ENCODE measurements around the gene CD200.

The CD200 gene, protein sequence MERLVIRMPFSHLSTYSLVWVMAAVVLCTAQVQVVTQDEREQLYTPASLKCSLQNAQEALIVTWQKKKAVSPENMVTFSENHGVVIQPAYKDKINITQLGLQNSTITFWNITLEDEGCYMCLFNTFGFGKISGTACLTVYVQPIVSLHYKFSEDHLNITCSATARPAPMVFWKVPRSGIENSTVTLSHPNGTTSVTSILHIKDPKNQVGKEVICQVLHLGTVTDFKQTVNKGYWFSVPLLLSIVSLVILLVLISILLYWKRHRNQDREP

DNA sequence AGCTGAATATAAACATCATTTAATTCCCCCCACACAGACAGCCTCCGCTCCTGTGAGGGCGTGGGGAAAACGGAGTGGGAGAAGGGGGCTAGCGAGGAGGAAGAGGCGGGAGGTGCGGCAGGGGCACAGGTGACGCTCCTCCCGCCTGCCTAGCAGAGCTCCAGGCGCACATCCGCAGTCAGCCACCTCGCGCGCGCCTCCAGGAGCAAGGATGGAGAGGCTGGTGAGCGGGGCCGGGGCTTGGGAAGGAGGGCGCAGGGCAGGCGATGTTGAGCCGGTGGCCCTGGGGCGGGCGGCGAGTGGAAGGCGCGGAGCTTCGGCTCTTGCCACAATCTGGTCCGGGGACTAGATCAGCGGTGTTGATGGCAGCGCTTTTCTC, at the start of gene CD200:
TSS of gene CD200 (plus strand) at position 155 of the 379 bp plus-strand sequence. CDS start at position 212, 57 bp downstream.
- H3K27me3 ChIP-seq (ENCODE audit: low read depth) = no peaks in the 10 kb centered on the region
- no peaks in the 10 kb centered on the region for H3K36me3 ChIP-seq (replicated peaks)
- peak; percentile 56 to 82 for DNase-seq (ENCODE audit: low spot score in 2 of 2)
- H3K4me1 ChIP-seq = peaks cover 5% of the 10 kb centered on the region
- in situ Hi-C loops (cut with MboI; ENCODE audit: low sequenced_read_pairs) = loop anchor here (10.0 kb wide), 1 partner anchor 192 kb away; no protein-coding TSS in a partner anchor
- no peaks in the 10 kb centered on the region for H3K9me3 ChIP-seq
- peak within 1 kb of the TSS; percentile 40 for H3K4me3 ChIP-seq

DNA sequence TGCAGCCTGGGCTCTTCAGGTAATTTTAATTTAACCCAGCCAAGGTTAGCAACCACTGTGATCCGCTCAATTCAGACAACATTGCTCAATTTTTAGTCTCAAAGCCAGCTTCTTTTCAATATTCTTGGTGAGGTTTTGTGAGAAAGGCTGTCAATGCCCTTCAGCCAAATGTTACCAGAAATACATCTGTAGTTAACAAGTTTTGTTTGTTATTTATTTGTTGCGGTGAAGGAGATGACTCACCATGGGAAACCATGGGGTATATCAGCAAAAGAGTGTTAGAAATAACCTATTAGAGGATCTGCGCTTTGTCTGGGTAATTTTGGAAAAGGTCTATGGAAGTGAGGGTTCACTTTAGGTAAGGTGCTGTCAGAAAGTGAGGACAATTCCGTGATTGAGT, 43.9 kb upstream of the CD200 start:
- Histone ChIP-seq H3K4me1 (peaks cover 9% of the 10 kb centered on the region), H3K27me3 (ENCODE audit: low read depth) (no peaks in the 10 kb centered on the region), H3K36me3 (replicated peaks) (no peaks in the 10 kb centered on the region), H3K9me3 (no peaks in the 10 kb centered on the region), H3K4me3 (no peak overlapping the region)
- DNase-seq (ENCODE audit: low spot score in 2 of 2) = no peak
- in situ Hi-C loops (cut with MboI; ENCODE audit: low sequenced_read_pairs) = loop anchor here (25.0 kb wide), 1 partner anchor 177 kb away; no protein-coding TSS in a partner anchor

DNA sequence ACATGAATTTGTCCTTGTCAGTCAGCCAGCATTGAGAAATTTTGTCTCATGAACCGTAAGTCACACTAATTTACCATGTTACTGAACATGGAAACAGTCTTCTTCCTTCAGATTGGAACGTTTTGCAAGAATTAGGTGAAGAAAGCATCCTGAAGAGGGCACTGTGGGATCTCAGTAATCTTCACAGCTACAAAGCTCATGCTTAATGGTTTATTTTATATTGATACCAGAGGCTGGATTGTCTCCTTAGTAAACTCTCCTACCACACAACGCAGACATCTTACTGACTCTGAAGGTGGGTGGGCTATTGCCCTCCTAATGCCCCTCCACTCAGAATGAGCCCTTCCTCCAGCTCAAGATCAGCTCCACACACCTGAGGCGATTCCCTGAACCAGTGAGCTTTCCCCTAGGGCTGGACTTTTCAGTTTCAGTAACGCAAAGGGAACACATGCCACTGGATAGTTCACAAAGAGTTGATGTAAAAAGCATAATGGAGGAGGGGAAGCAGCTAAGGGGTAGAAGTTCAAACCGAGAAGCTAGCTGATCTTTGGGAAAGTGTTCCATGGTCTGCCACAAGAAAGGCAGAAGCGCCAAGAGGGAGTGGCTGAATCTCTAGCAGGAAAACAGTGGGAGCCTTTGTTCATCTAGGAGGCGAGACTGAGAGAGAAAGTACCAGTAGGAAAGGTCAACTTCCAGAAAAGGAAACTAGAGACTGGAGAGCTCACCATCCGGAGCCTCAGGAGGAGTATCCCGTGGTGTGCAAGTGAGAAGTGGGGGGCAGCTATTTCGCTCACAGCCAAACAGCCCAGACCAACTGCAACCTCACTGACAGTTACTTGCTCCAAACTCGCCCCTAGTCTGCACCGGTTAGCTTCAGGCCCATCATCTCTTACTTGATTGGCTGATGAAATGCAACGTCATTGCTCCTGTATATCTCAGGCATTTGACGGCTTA, 39.3 kb upstream of the CD200 start, which contains the start of gene SLC9C1:
TSS of gene SLC9C1 (minus strand) at position 849 of the 954 bp plus-strand sequence. CDS start 7,425 bp downstream, outside the sequence.
- in situ Hi-C loops (cut with MboI; ENCODE audit: low sequenced_read_pairs) = loop anchor here (25.0 kb wide), 1 partner anchor 181 kb away; no protein-coding TSS in a partner anchor
- DNase-seq (ENCODE audit: low spot score in 2 of 2) = peak; percentile 70 to 71
- Histone ChIP-seq H3K4me3 (no peak within 1 kb of the TSS), H3K27me3 (ENCODE audit: low read depth) (no peaks in the 10 kb centered on the region), H3K4me1 (peaks cover 26% of the 10 kb centered on the region), H3K9me3 (no peaks in the 10 kb centered on the region), H3K36me3 (replicated peaks) (no peaks in the 10 kb centered on the region)

DNA sequence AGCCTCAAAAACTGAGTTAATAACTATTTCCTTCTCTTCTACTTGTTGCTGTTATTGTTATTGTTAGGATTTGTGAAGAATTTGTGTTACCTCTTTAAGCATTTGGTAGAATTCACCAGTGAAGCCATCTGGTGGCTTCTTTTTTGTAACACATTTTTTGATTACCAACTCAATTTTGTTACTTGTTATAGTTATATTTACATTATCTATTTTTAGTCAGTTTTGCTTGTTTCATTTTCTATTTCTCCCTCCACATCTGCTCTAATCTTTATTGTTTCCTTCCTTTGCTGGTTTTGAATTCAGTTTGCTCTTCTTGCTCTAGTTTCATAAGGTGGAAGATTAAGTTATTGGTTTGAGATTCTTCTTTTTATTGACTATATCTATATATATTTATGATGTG, 35.2 kb upstream of the CD200 start:
- in situ Hi-C loops (cut with MboI; ENCODE audit: low sequenced_read_pairs) = loop anchor here (25.0 kb wide), 1 partner anchor 185 kb away; no protein-coding TSS in a partner anchor
- H3K27me3 ChIP-seq (ENCODE audit: low read depth) = no peaks in the 10 kb centered on the region
- DNase-seq (ENCODE audit: low spot score in 2 of 2) = no peak
- no peak overlapping the region for H3K4me3 ChIP-seq
- H3K9me3 ChIP-seq = 0 out of 2 replicates have a peak, but pooled peaks cover 3% of the 10 kb centered on the region
- no peaks in the 10 kb centered on the region for H3K36me3 ChIP-seq (replicated peaks)
- H3K4me1 ChIP-seq = peaks cover 28% of the 10 kb centered on the region

DNA sequence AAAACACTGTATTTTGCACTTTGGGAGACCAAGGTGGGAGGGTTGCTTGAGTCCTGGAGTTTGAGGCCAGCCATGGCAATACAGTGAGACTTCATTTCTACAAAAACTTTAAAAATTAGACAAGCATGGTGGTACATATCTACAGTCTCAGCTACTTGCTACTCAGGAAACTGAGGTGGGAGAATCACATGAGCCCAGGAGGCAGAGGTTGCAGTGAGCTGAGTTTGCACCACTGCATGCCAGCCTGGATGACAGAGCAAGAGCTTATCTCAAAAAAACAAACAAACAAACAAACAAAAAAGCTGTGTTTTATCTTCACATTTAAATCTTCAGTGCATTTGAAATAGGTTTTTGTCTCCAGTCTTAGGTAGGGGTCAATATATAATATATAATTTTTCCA, 34.2 kb upstream of the CD200 start:
- Histone ChIP-seq H3K4me3 (no peak overlapping the region), H3K4me1 (peaks cover 30% of the 10 kb centered on the region), H3K9me3 (0 out of 2 replicates have a peak, but pooled peaks cover 3% of the 10 kb centered on the region), H3K27me3 (ENCODE audit: low read depth) (no peaks in the 10 kb centered on the region), H3K36me3 (replicated peaks) (no peaks in the 10 kb centered on the region)
- no peak for DNase-seq (ENCODE audit: low spot score in 2 of 2)
- in situ Hi-C loops (cut with MboI; ENCODE audit: low sequenced_read_pairs) = loop anchor here (25.0 kb wide), 1 partner anchor 186 kb away; no protein-coding TSS in a partner anchor

DNA sequence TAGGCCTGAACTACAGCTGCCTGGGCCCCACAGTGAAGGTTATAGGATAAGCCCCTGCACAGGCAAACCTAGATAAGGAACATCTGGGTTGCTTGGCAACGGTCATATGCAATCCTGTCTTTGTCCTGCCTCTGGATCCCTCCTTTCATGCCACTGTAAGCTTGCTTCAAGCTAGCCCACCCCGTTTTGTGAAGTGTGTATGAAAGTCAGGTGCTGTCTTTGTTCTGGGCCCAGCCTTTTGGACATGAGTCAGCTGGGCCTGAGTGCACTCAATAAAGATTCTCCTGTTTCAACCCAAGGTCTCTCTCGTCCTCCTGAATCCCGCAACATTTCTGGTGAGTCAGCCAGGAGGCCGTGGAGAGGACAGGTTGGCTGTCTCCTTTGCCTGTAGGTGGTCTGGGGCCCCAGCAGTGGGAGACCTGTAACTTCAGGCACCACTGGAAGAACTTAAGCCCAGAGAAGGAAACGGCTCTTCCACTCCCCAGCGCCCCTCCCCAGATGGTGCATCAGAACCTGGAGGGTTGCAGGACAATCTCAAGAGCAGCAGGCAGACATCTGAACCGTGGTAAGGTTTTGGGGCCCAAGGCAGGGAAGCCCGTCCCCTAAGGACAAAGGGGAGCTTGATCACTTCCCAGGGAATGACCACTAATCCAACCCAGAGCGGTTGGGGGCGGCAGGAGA, 30.7 kb upstream of the CD200 start:
- Histone ChIP-seq H3K4me3 (no peak overlapping the region), H3K36me3 (replicated peaks) (no peaks in the 10 kb centered on the region), H3K9me3 (0 out of 2 replicates have a peak, but pooled peaks cover 3% of the 10 kb centered on the region), H3K4me1 (peaks cover 33% of the 10 kb centered on the region), H3K27me3 (ENCODE audit: low read depth) (no peaks in the 10 kb centered on the region)
- in situ Hi-C loops (cut with MboI; ENCODE audit: low sequenced_read_pairs) = no loop called here
- peak; percentile 23 to 58 for DNase-seq (ENCODE audit: low spot score in 2 of 2)

DNA sequence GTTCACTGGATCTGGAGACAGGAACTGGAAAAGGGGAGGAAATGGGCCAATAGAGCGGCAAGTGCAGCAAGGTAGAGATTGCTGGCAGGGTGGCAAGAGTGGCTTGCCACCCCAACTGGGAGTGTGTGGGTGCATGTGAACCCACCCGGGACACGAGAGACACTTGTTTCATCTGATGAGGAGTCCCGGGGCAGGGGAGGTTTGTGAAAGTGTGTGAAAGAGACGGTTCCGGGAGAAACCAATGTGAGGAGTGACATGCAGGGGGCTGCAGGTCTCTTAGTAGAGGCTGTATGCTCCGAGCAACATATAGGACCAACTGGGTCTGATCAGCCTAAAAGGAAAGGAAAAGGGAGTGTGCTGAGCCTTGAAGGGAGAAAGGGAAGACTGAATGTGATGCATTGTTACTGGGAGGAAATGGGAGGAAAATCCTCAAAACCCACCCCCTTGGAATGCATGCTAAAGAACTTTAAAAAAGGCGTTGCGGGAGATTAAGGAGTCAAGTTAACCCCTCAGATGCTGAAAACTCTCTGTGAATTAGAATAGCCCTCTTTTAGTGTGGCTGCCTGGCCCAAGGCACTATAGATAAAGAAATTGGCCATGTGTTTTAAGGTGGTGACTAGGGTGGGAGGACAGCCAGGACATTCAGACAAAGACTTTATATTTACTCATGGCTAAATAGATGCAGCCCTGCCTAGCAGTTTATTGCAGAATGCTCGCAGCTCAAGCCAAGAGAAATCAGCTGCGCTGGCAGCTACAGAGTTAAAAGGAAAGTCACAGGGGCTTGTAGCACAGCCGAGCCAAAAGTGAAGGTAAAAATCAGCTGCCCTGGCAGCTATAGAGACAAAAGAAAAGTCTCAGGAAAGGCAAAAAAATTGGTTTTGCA, 29.8 kb upstream of the CD200 start:
- Histone ChIP-seq H3K27me3 (ENCODE audit: low read depth) (no peaks in the 10 kb centered on the region), H3K4me1 (peaks cover 25% of the 10 kb centered on the region), H3K9me3 (0 out of 2 replicates have a peak, but pooled peaks cover 3% of the 10 kb centered on the region), H3K4me3 (peak overlapping the region; percentile 17), H3K36me3 (replicated peaks) (no peaks in the 10 kb centered on the region)
- DNase-seq (ENCODE audit: low spot score in 2 of 2) = peak; percentile 68 to 93
- in situ Hi-C loops (cut with MboI; ENCODE audit: low sequenced_read_pairs) = no loop called here

DNA sequence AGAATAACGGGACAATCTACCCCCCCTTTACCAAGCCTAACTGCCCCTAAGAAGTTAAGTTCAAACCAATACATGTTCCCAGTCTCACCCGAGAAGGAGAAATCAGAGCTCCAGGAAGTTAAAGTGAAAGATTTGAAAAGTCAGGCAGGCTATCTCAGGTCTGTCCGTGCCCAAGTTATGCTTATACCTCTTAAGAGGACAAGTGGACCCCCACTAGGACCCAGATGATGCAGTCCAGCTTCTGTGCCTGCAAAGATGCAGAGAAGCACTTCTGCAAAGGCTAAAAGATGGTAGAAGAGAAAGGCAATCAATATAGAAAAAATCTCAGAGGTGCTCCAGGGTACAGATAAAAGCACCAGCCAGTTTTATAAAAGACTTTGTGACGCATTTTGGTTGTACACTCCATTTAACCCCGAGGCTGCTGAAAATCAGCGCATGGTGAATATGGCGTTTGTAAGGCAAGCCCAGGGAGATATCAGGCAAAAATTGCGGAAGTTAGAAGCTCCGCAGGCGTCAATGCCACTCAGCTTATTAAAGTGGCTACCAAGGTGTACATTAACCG, 29.1 kb upstream of the CD200 start:
- peaks cover 22% of the 10 kb centered on the region for H3K4me1 ChIP-seq
- in situ Hi-C loops (cut with MboI; ENCODE audit: low sequenced_read_pairs) = no loop called here
- H3K36me3 ChIP-seq (replicated peaks) = no peaks in the 10 kb centered on the region
- peak overlapping the region; percentile 17 for H3K4me3 ChIP-seq
- DNase-seq (ENCODE audit: low spot score in 2 of 2) = peak; percentile 38 to 50
- no peaks in the 10 kb centered on the region for H3K27me3 ChIP-seq (ENCODE audit: low read depth)
- 0 out of 2 replicates have a peak, but pooled peaks cover 3% of the 10 kb centered on the region for H3K9me3 ChIP-seq

DNA sequence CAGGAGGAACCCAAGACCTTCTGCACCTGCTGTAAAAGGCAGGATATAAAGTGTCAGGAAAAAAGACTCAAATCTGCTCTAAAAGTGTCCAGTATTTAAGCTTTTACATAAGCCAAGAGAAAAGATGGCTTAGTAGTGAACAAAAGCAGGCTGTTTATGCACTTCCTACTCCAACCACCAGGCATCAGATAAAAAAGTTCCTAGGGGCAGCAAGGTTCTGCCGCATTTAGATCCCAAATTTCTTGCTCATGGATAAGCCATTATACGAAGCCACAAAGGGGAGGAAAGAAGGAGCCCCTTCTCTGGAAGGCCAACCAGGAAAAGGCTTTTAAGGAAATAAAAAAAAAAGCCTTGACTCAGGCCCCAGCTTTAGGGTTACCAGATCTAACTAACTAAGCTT, 28.3 kb upstream of the CD200 start:
- Histone ChIP-seq H3K4me3 (no peak overlapping the region), H3K9me3 (0 out of 2 replicates have a peak, but pooled peaks cover 3% of the 10 kb centered on the region), H3K4me1 (peaks cover 22% of the 10 kb centered on the region), H3K36me3 (replicated peaks) (no peaks in the 10 kb centered on the region), H3K27me3 (ENCODE audit: low read depth) (no peaks in the 10 kb centered on the region)
- in situ Hi-C loops (cut with MboI; ENCODE audit: low sequenced_read_pairs) = no loop called here
- peak; percentile 21 to 25 for DNase-seq (ENCODE audit: low spot score in 2 of 2)

DNA sequence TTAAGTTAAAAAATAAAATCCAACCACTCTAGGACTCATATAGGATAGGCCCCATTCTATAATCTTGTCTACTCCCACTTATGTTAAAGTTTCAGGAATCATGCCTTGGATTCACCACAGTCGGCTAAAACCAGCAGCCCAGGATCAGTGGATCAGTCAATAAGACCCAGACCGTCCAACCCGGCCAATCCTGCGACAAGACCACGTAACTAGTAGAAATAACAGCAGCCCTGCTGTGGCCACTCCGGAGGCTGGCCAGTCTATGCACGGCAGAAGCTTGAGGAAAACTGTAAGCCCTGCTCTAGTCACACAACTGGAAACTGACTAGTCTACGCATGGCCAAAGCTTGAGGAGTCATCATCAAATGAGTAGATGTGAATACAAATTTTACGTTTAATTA, 26.1 kb upstream of the CD200 start:
- H3K4me3 ChIP-seq = no peak overlapping the region
- in situ Hi-C loops (cut with MboI; ENCODE audit: low sequenced_read_pairs) = no loop called here
- DNase-seq (ENCODE audit: low spot score in 2 of 2) = no peak
- 0 out of 2 replicates have a peak, but pooled peaks cover 3% of the 10 kb centered on the region for H3K9me3 ChIP-seq
- H3K36me3 ChIP-seq (replicated peaks) = no peaks in the 10 kb centered on the region
- H3K27me3 ChIP-seq (ENCODE audit: low read depth) = no peaks in the 10 kb centered on the region
- H3K4me1 ChIP-seq = peaks cover 22% of the 10 kb centered on the region

DNA sequence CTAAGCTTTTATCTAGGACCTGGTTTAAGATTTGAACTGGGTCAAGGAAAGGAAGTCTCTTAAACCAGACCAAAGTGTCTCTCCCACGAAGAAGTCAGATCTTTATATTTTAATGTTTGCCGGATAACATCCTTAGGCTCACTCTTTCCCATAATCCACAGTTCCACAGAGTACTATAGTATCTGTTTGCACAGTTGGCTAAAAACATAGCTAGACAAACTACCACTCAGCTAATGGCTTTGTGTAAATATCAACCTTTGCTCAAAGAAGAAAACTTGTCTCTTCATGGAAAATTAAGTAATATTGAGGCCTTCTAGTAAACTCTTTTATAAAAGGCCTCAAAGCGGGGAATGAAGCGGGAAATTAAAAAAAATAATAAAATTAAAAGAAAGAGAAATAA, 25.4 kb upstream of the CD200 start:
- in situ Hi-C loops (cut with MboI; ENCODE audit: low sequenced_read_pairs) = no loop called here
- no peaks in the 10 kb centered on the region for H3K36me3 ChIP-seq (replicated peaks)
- no peak for DNase-seq (ENCODE audit: low spot score in 2 of 2)
- H3K9me3 ChIP-seq = no peaks in the 10 kb centered on the region
- H3K4me1 ChIP-seq = peaks cover 21% of the 10 kb centered on the region
- no peaks in the 10 kb centered on the region for H3K27me3 ChIP-seq (ENCODE audit: low read depth)
- H3K4me3 ChIP-seq = no peak overlapping the region

DNA sequence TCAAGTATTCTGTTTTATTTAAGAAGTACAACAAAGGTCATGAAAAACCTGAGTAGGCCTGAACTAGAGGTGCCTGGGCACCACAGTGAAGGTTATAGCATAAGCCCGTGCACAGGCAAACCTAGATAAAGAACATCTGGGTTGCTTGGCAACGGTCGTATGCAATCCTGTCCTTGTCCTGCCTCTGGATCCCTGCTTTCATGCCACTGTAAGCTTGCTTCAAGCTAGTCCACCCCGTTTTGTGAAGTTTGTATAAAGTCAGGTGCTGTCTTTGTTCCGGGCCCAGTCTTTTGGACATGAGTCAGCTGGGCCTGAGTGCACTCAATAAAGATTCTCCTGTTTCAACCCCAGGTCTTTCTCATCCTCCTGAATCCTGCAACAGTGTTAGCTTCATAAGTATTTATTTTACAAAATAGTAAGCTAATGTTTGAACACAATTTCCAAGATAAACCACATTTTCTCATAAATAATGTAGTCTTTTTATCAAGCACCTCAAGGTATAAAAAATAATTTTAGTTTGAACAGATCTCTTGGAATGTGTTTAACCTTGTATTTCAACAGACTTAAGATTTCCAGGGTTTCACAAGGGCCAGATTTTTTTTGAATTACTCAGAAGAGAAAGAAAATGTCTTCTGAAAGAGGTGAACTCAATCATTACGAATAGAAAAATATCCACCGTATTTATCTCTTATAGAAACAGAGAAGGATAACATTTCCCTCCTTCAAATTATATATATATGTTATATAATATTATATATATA, 24.6 kb upstream of the CD200 start:
- Histone ChIP-seq H3K27me3 (ENCODE audit: low read depth) (no peaks in the 10 kb centered on the region), H3K4me3 (no peak overlapping the region), H3K4me1 (peaks cover 14% of the 10 kb centered on the region), H3K9me3 (no peaks in the 10 kb centered on the region), H3K36me3 (replicated peaks) (no peaks in the 10 kb centered on the region)
- in situ Hi-C loops (cut with MboI; ENCODE audit: low sequenced_read_pairs) = no loop called here
- peak; percentile 41 to 56 for DNase-seq (ENCODE audit: low spot score in 2 of 2)
